ENCODE data around the gene SYNE3.

The SYNE3 gene

DNA sequence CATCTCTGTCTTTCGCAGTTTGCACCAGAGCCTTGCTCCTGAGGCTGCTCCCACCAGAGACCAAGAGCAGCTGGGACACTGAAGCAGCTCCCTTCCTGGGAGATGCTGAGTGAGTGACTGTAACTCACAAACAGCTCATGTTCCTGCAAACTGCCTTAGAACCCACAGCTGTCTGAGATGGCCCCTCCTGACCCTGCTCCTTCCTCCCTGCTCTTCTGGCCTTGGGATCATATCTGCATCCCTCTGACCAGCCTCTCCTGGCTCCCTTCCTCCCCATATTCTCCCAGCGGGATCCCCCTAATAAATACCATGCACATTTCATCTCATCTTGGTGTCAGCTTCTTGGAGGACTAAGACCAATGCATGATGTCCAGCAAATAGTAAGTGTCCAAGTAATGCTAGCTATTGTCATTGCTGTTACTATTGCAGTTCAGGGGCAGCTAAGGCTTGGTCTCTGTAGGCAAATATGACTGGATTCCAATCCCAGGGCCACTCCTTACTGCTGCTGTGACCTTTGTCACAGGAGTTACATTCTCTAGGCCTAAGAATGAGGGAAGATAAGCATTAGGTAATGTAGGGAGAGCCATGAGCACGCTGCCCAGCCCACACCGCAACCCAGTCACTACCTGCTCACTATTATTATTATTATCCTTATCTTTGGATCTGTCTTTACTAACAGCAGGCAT, 47.9 kb downstream of the SYNE3 start:
- no peak for DNase-seq

DNA sequence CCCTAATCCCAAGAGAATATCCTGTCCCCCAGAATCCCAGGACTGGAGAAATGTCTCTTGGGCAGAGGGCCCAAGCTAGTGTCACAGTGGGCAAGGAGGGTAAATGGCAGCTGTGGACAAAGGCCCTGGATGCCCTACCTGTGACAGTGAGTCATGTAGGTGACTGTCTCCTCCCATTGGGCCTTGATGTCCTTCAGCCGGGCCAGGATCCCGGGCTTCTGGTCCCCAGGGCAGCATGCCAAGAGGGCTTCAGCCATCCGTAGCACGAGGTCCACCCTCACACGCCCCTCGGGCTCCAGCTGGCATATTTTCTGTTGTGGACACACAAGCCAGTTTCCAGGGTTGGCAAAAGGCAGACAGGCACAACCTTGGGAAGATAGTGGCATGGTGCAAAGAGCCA, 48.8 kb downstream of the SYNE3 start:
- no peak for DNase-seq

DNA sequence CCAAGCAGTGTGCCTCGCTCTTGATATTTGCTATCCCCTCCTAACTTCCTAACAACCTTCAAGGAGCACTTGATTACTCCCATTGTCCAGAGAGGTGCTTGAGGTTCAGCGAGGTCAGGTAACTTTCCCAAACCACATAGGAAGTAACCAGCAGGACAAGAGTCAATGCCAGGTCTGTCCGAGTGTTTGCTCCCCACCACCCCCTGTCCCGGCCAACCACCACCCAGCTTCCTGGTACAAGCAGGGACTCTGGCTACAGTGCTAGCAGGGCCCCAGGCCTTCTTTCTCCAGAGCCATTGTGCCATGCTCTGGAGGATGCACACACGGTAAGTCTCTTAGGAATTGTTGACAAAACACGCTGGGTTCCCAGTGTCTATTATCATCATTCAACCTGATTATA, 49.2 kb downstream of the SYNE3 start:
- DNase-seq = no peak
